Mesenchymal stem cell (in vitro differentiated cells and primary cell): ENCODE data around the gene KCNH6.
A peak's percentile ranks its signal among the peaks of the same experiment; 100 is the strongest.

Experiments
- DNase-seq: peaks from one replicate; pipeline ENCODE4 v3.0.0-alpha.2; 2013
- H2AFZ ChIP-seq: one replicate; pipeline ENCODE4 v1.6.1; 2013; ENCODE audit warnings: low read depth, mild to moderate bottlenecking, control low read depth, inconsistent platforms, low read length, moderate library complexity
- H2AK5ac ChIP-seq: 2 replicates; pipeline ENCODE4 v1.6.1; 2013; ENCODE audit warnings: low read length, moderate library complexity, mild to moderate bottlenecking, inconsistent platforms; ENCODE audit not compliant: severe bottlenecking
- H2BK120ac ChIP-seq: one replicate; pipeline ENCODE4 v1.6.1; 2013; ENCODE audit warnings: low read depth, mild to moderate bottlenecking, inconsistent platforms, low read length, moderate library complexity
- H2BK12ac ChIP-seq, 2 experiments: one replicate each; pipeline ENCODE4 v1.6.1; 2013; ENCODE audit warnings: inconsistent platforms in 2 of 2, low read length in 2 of 2, mild to moderate bottlenecking in 2 of 2, moderate library complexity in 2 of 2, control low read depth in 1 of 2
- H2BK15ac ChIP-seq: one replicate; pipeline ENCODE4 v1.6.1; 2013; ENCODE audit warnings: mild to moderate bottlenecking, low read depth, inconsistent platforms; ENCODE audit not compliant: poor library complexity, severe bottlenecking
- H2BK5ac ChIP-seq: 2 replicates; pipeline ENCODE4 v1.6.1; 2013; ENCODE audit warnings: low read depth, mild to moderate bottlenecking, low read length, control low read depth, inconsistent platforms; ENCODE audit not compliant: poor library complexity, severe bottlenecking
- H3K14ac ChIP-seq, 2 experiments: one replicate each; pipeline ENCODE4 v1.6.1; 2013; ENCODE audit warnings: inconsistent platforms in 2 of 2, low read length in 2 of 2, control low read depth in 1 of 2, mild to moderate bottlenecking in 1 of 2, moderate library complexity in 1 of 2
- H3K18ac ChIP-seq, 2 experiments: one replicate each; pipeline ENCODE4 v1.6.1; 2013; ENCODE audit warnings: inconsistent platforms in 2 of 2, low read length in 2 of 2, control low read depth in 1 of 2, low read depth in 1 of 2, mild to moderate bottlenecking in 1 of 2
- H3K23ac ChIP-seq, 2 experiments: one replicate each; pipeline ENCODE4 v1.6.1; 2013; ENCODE audit warnings: inconsistent platforms in 2 of 2, low read length in 2 of 2, mild to moderate bottlenecking in 2 of 2, moderate library complexity in 2 of 2, control low read depth in 1 of 2
- H3K27ac ChIP-seq: 2 replicates; pipeline ENCODE4 v1.5.1; 2013; ENCODE audit warnings: mild to moderate bottlenecking, moderate library complexity, low read length, control low read depth, inconsistent platforms; ENCODE audit not compliant: poor library complexity, severe bottlenecking
- H3K27me3 ChIP-seq, 2 experiments: 2 replicates each; pipeline versions ENCODE4 v1.6.1 to v1.7.0; 2013; ENCODE audit warnings: low read length in 2 of 2, mild to moderate bottlenecking in 2 of 2, moderate library complexity in 2 of 2, control low read depth in 1 of 2, inconsistent platforms in 1 of 2; ENCODE audit not compliant: control insufficient read depth in 1 of 2, insufficient read depth in 1 of 2
- H3K36me3 ChIP-seq, 2 experiments: 2 replicates each; pipeline versions ENCODE4 v1.6.1 to v1.7.0; 2013; ENCODE audit warnings: low read length in 2 of 2, control low read depth in 1 of 2, inconsistent platforms in 1 of 2, low read depth in 1 of 2, mild to moderate bottlenecking in 1 of 2; ENCODE audit not compliant: insufficient read depth in 2 of 2, control insufficient read depth in 1 of 2
- H3K4ac ChIP-seq, 2 experiments: one replicate each; pipeline ENCODE4 v1.6.1; 2013; ENCODE audit warnings: inconsistent platforms in 2 of 2, low read length in 2 of 2, mild to moderate bottlenecking in 2 of 2, moderate library complexity in 2 of 2, control low read depth in 1 of 2, low read depth in 1 of 2
- H3K4me1 ChIP-seq: 2 replicates; pipeline ENCODE4 v1.6.1; 2013; ENCODE audit warnings: low read depth, low read length, control low read depth; ENCODE audit not compliant: control insufficient read depth, insufficient read depth
- H3K4me2 ChIP-seq: 2 replicates; pipeline ENCODE4 v1.6.1; 2013; ENCODE audit warnings: low read length, mild to moderate bottlenecking, inconsistent platforms; ENCODE audit not compliant: poor library complexity, severe bottlenecking
- H3K4me3 ChIP-seq, 2 experiments: 2 replicates each; pipeline versions ENCODE4 v1.5.1 to v1.7.0; 2013; ENCODE audit warnings: low read length in 2 of 2, mild to moderate bottlenecking in 2 of 2, control low read depth in 1 of 2, low read depth in 1 of 2; ENCODE audit not compliant: insufficient read depth in 1 of 2
- H3K79me1 ChIP-seq: replicated peaks from 2 replicates; pipeline ENCODE4 v1.6.1; 2013; ENCODE audit warnings: mild to moderate bottlenecking, control low read depth, low read length, inconsistent platforms; ENCODE audit not compliant: poor library complexity, severe bottlenecking
- H3K9ac ChIP-seq: 2 replicates; pipeline ENCODE4 v1.7.0; 2013; ENCODE audit warnings: mild to moderate bottlenecking, low read length, moderate library complexity
- H3K9me3 ChIP-seq: 2 replicates; pipeline ENCODE4 v1.7.0; 2013; ENCODE audit warnings: mild to moderate bottlenecking, low read length; ENCODE audit not compliant: control insufficient read depth
- H4K8ac ChIP-seq: one replicate; pipeline ENCODE4 v1.6.1; 2013; ENCODE audit warnings: inconsistent platforms, mild to moderate bottlenecking, low read length, moderate library complexity
- H4K91ac ChIP-seq: one replicate; pipeline ENCODE4 v1.6.1; 2013; ENCODE audit warnings: mild to moderate bottlenecking, low read length, inconsistent platforms
- WGBS: methylation state at CpG from one replicate; pipeline ENCODE4 v1.1.7; 2013; ENCODE audit warnings: mixed read lengths; 5-methylcytosine and 5-hydroxymethylcytosine counted together

The KCNH6 gene

DNA sequence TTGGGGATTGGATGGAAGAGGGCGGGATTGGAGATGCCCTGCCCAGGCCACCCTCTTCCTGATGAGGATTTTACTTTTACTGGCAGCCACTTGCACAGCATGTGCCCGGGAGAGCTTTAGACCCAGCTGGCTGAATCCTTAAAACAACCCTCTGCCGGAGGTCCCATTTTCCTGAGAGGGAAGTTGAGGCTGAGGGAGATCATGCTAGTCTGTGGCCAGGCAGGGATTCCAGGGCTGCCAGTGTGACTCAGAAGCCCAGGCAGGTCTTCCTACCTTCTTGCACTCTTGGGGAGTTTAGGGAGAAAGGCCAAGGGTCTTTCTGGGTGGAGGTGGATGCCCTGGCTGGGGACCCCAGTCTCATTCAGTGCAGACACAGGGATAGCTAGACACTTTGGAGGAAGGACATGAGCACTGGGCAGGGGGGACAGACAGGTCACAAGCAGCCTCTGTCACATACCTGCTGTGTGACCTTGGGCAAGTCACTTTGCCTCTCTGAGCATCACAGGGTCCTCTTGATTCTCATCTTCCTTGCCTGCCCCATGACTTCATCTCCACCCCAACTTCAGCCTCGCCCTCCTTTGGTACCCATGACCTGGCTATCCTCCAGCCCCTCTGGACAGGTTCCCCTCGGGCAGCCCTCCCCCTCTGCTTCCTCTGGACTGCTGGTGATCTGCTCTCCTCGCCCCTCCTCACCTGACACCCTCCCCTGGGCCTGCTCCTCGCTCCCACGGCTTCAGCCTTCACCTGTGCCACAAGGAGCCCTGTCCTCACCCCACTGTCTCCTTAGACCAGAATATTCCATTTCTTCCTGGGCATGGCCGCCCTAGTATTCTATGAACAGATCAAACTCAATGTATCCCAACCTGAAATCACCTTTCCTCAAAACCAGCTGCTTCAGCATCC lies 15.8 kb downstream of the KCNH6 start:
- Histone ChIP-seq H3K4me1 (peaks cover 6% of the 10 kb centered on the region), H2BK120ac (no peak overlapping the region), H3K27me3 (peaks cover 28 to 64% of the 10 kb centered on the region in 2 experiments), H3K9me3 (no peaks in the 10 kb centered on the region), H4K8ac (no peak overlapping the region), H3K9ac (no peak overlapping the region), H2AFZ (no peak overlapping the region), H3K18ac (no peak overlapping the region), H2AK5ac (no peak overlapping the region), H3K14ac (no peak overlapping the region), H4K91ac (no peak overlapping the region), H3K4me3 (no peak overlapping the region), H3K4ac (no peak overlapping the region), H3K4me2 (no peak overlapping the region), H3K23ac (peak overlapping the region in 1 of 2 experiments; percentile 81), H2BK15ac (no peak overlapping the region), H3K79me1 (no peaks in the 10 kb centered on the region), H2BK12ac (no peak overlapping the region), H2BK5ac (no peak overlapping the region), H3K36me3 (no peaks in the 10 kb centered on the region), H3K27ac (no peak overlapping the region)
- WGBS, result 69% methylated on average over 9 of the region's 9 CpGs
- DNase-seq, result no peak

GRCh38 chr17:63540590-63540989 lies 17.4 kb downstream of the KCNH6 start:
- Histone ChIP-seq H3K4ac (no peak overlapping the region), H3K9ac (no peak overlapping the region), H3K9me3 (no peaks in the 10 kb centered on the region), H3K4me1 (peaks cover 6% of the 10 kb centered on the region), H3K27ac (no peak overlapping the region), H3K18ac (no peak overlapping the region), H2AK5ac (no peak overlapping the region), H3K27me3 (peaks cover 26 to 51% of the 10 kb centered on the region in 2 experiments), H3K4me2 (no peak overlapping the region), H4K91ac (no peak overlapping the region), H2BK5ac (no peak overlapping the region), H3K23ac (no peak overlapping the region), H2BK15ac (no peak overlapping the region), H3K14ac (no peak overlapping the region), H2BK120ac (no peak overlapping the region), H2BK12ac (no peak overlapping the region), H3K79me1 (no peaks in the 10 kb centered on the region), H3K36me3 (no peaks in the 10 kb centered on the region), H3K4me3 (no peak overlapping the region), H2AFZ (no peak overlapping the region), H4K8ac (no peak overlapping the region)
- no peak for DNase-seq
- WGBS, result 64% methylated on average over 4 of the region's 4 CpGs

DNA sequence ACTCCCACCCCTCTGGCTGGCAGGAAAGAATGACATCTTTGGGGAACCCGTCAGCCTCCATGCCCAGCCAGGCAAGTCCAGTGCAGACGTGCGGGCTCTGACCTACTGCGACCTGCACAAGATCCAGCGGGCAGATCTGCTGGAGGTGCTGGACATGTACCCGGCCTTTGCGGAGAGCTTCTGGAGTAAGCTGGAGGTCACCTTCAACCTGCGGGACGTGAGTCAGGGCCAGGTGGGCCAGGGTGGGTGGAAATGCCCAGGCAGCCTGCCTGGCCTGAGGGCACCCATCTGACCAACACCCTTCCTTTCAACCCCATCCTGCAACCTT lies 19.0 kb downstream of the KCNH6 start:
- Histone ChIP-seq H3K9ac (no peak overlapping the region), H2BK5ac (no peak overlapping the region), H3K36me3 (no peaks in the 10 kb centered on the region), H3K18ac (no peak overlapping the region), H2AK5ac (no peak overlapping the region), H3K4me1 (peaks cover 6% of the 10 kb centered on the region), H3K23ac (no peak overlapping the region), H3K27ac (no peak overlapping the region), H3K4me2 (no peak overlapping the region), H4K91ac (no peak overlapping the region), H3K14ac (no peak overlapping the region), H3K79me1 (no peaks in the 10 kb centered on the region), H3K27me3 (peaks cover 24 to 47% of the 10 kb centered on the region in 2 experiments), H2BK12ac (no peak overlapping the region), H3K9me3 (no peaks in the 10 kb centered on the region), H2BK120ac (no peak overlapping the region), H4K8ac (no peak overlapping the region), H2AFZ (no peak overlapping the region), H3K4me3 (peak overlapping the region in 1 of 2 experiments; percentile 3), H3K4ac (no peak overlapping the region), H2BK15ac (no peak overlapping the region)
- no peak for DNase-seq
- WGBS, result 94% methylated on average over 9 of the region's 9 CpGs

- H2AK5ac ChIP-seq, result no peak overlapping the region
- H3K4ac ChIP-seq, result no peak overlapping the region
- no peak overlapping the region for H2BK12ac ChIP-seq
- no peak overlapping the region for H4K8ac ChIP-seq
- no peak overlapping the region for H2BK120ac ChIP-seq
- no peak overlapping the region for H3K4me2 ChIP-seq
- WGBS, result 82% methylated on average over 13 of the region's 15 CpGs
- no peak overlapping the region for H3K23ac ChIP-seq
- no peak overlapping the region for H3K27ac ChIP-seq
- no peak for DNase-seq
- H3K14ac ChIP-seq, result no peak overlapping the region
- H3K9me3 ChIP-seq, result no peaks in the 10 kb centered on the region
- H3K9ac ChIP-seq, result no peak overlapping the region
- no peak overlapping the region for H4K91ac ChIP-seq
- no peak overlapping the region for H2BK5ac ChIP-seq
- H3K36me3 ChIP-seq, result no peaks in the 10 kb centered on the region
- no peak overlapping the region for H2AFZ ChIP-seq
- no peak overlapping the region for H3K4me3 ChIP-seq
- H3K4me1 ChIP-seq, result peaks cover 5% of the 10 kb centered on the region
- H3K18ac ChIP-seq, result no peak overlapping the region
- H3K27me3 ChIP-seq, result peaks cover 24 to 37% of the 10 kb centered on the region in 2 experiments
- H3K79me1 ChIP-seq, result no peaks in the 10 kb centered on the region
- H2BK15ac ChIP-seq, result no peak overlapping the region
These were observed 20.0 kb downstream of the KCNH6 start for GRCh38 chr17:63542942-63543821.
